GM12892 (cell line): Measurements from ENCODE around the gene XPNPEP2.

Experiments used
- POLR2A ChIP-seq: IDR thresholded peaks from 2 replicates; pipeline ENCODE4 v1.6.1; 2011; ENCODE audit warnings: low read depth, low read length, control low read depth
- POLR2AphosphoS5 ChIP-seq: IDR thresholded peaks from 2 replicates; pipeline ENCODE4 v1.6.1; 2011; ENCODE audit warnings: low read depth, low read length, control low read depth
- TAF1 ChIP-seq: IDR thresholded peaks from 2 replicates; pipeline ENCODE4 v1.6.1; 2011; ENCODE audit warnings: low read depth, mild to moderate bottlenecking, control low read depth, low read length, borderline replicate concordance

DNA sequence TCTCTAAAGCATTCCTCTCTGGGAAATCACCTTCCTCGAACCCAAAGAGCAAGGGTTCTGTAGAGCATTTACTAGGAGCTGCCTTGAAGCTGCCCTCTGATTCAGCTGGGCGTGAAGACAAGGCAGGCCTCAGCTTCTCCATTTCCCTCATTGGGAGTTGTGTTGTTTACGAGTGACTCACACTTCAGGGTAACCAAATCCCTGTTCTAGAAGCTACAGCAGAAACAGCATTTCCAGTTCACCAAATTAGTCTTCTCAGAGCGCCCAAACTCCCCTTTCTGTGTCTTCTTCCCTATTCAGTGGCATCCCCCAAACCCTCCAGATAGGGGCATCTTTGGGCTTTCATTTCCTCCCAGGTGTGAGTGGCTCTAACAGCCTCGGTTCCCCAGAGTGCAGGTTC is 863 bp upstream of the XPNPEP2 start:
- TF ChIP-seq POLR2A (no peak), POLR2AphosphoS5 (no peak), TAF1 (no peak)
